H1 (cell line): ENCODE data around the gene PYGB. TPM values are rescaled to one million over a fixed set of nuclear protein-coding genes. Genes with fewer than 3 reads are reported as not detected.

Experiments used
- CTCF ChIA-PET: fragments of 300-600 bp; sonication (Branson Sonifier 250); formaldehyde crosslinking; loops from one replicate; lab custom pipeline; 2021; ENCODE audit not compliant: partially characterized antibody; lab: Charles Lee
- POLR2A ChIA-PET: fragments of 300-600 bp; sonication (Branson Sonifier 250); formaldehyde crosslinking; loops from one replicate; lab custom pipeline; 2021; ENCODE audit warnings: inconsistent platforms; ENCODE audit not compliant: partially characterized antibody; lab: Charles Lee
- DNase-seq, 2 experiments: peaks; one replicate each; pipeline versions ENCODE4 v3.0.0 to v3.0.0-alpha.2; 2010 to 2022; ENCODE audit warnings: low spot score in 2 of 2, low read depth in 1 of 2, mixed read lengths in 1 of 2
- FAIRE-seq: peaks from 2 replicates; lab custom pipeline; 2011; peaks lifted over from hg19 to GRCh38; lab: Jason Lieb, UNC
- H2AFZ ChIP-seq: 2 replicates; pipeline ENCODE4 v1.8.1; 2012; ENCODE audit warnings: low read length, inconsistent platforms
- H2AK5ac ChIP-seq: 2 replicates; pipeline ENCODE4 v1.6.1; 2013; ENCODE audit warnings: low read depth, low read length
- H2BK120ac ChIP-seq: replicated peaks from 2 replicates; pipeline ENCODE3; 2013; ENCODE audit warnings: low read depth, low read length, inconsistent platforms
- H2BK12ac ChIP-seq: 2 replicates; pipeline ENCODE4 v1.6.1; 2013; ENCODE audit warnings: low read depth, low read length
- H2BK15ac ChIP-seq: 2 replicates; pipeline ENCODE4 v1.6.1; 2013; ENCODE audit warnings: low read length
- H2BK20ac ChIP-seq: 2 replicates; pipeline ENCODE4 v1.6.1; 2013; ENCODE audit warnings: low read length
- H2BK5ac ChIP-seq: 2 replicates; pipeline ENCODE4 v1.6.1; 2013; ENCODE audit warnings: low read depth, low read length
- H3K14ac ChIP-seq: 2 replicates; pipeline ENCODE4 v1.6.1; 2013; ENCODE audit warnings: inconsistent platforms; ENCODE audit not compliant: insufficient read length
- H3K18ac ChIP-seq: 2 replicates; pipeline ENCODE4 v1.6.1; 2013; ENCODE audit warnings: low read length; ENCODE audit errors: extremely low read depth
- H3K23ac ChIP-seq: 2 replicates; pipeline ENCODE4 v1.6.1; 2013; ENCODE audit warnings: inconsistent platforms; ENCODE audit not compliant: insufficient read length
- H3K23me2 ChIP-seq: 2 replicates; pipeline ENCODE4 v1.6.1; 2013; ENCODE audit warnings: low read depth, low read length
- H3K27ac ChIP-seq: 2 replicates; pipeline ENCODE4 v1.6.1; 2011; ENCODE audit warnings: low read depth, low read length, inconsistent platforms
- H3K27me3 ChIP-seq, 4 experiments: replicated peaks in 1 of 4; 1 replicate in 1 of 4; 2 replicates in 3 of 4; pipeline versions ENCODE4 v1.6.1 to v1.8.1; 2011 to 2013; ENCODE audit warnings: low read length in 3 of 4, mild to moderate bottlenecking in 3 of 4, inconsistent platforms in 2 of 4, mixed read lengths in 2 of 4, moderate library complexity in 1 of 4; ENCODE audit not compliant: control insufficient read depth in 3 of 4, insufficient read depth in 3 of 4; ENCODE audit errors: extremely low read depth in 1 of 4
- H3K36me3 ChIP-seq, 4 experiments: 2 replicates each; pipeline versions ENCODE4 v1.6.1 to v1.8.1; 2011 to 2013; ENCODE audit warnings: mild to moderate bottlenecking in 4 of 4, low read length in 3 of 4, moderate library complexity in 2 of 4, control low read depth in 1 of 4, inconsistent platforms in 1 of 4; ENCODE audit not compliant: insufficient read depth in 4 of 4, control insufficient read depth in 2 of 4
- H3K4ac ChIP-seq: replicated peaks from 2 replicates; pipeline ENCODE3; 2013; ENCODE audit warnings: low read length, low read depth, mixed read lengths, inconsistent platforms; ENCODE audit not compliant: insufficient read length
- H3K4me1 ChIP-seq, 4 experiments: replicated peaks in 1 of 4; 1 replicate in 1 of 4; 2 replicates in 3 of 4; pipeline versions ENCODE4 v1.6.1 to v1.8.1; 2011 to 2013; ENCODE audit warnings: low read length in 3 of 4, inconsistent platforms in 2 of 4, mixed read lengths in 1 of 4; ENCODE audit not compliant: insufficient read depth in 4 of 4, control insufficient read depth in 3 of 4
- H3K4me2 ChIP-seq, 2 experiments: 2 replicates each; pipeline versions ENCODE4 v1.6.1 to v1.8.1; 2011 to 2013; ENCODE audit warnings: low read depth in 2 of 2, low read length in 2 of 2, control low read depth in 1 of 2, inconsistent platforms in 1 of 2, mild to moderate bottlenecking in 1 of 2; ENCODE audit not compliant: insufficient read depth in 1 of 2
- H3K4me3 ChIP-seq, 4 experiments: fragments of 200-600, 300-600 bp in 1 of 4; sonication (generic), shearing (Covaris generic), sonication (Bioruptor Twin) in 1 of 4; 2 replicates each; pipeline versions ENCODE4 v1.5.1 to v1.8.1; 2011 to 2016; ENCODE audit warnings: low read length in 4 of 4, low read depth in 3 of 4, control low read depth in 2 of 4, inconsistent platforms in 2 of 4, mild to moderate bottlenecking in 2 of 4, mixed read lengths in 1 of 4, moderate library complexity in 1 of 4; ENCODE audit not compliant: insufficient read depth in 2 of 4; ENCODE audit errors: extremely low read depth in 1 of 4
- H3K56ac ChIP-seq: replicated peaks from 2 replicates; pipeline ENCODE3; 2013; ENCODE audit warnings: low read depth, mild to moderate bottlenecking, mixed read lengths, low read length, inconsistent platforms; ENCODE audit not compliant: insufficient read length
- H3K79me1 ChIP-seq: 2 replicates; pipeline ENCODE4 v1.6.1; 2013; ENCODE audit warnings: low read depth, low read length, control low read depth
- H3K79me2 ChIP-seq, 2 experiments: 2 replicates each; pipeline versions ENCODE4 v1.6.1 to v1.8.1; 2012 to 2013; ENCODE audit warnings: low read length in 2 of 2, mild to moderate bottlenecking in 2 of 2, inconsistent platforms in 1 of 2; ENCODE audit not compliant: insufficient read depth in 2 of 2, control insufficient read depth in 1 of 2
- H3K9ac ChIP-seq, 4 experiments: replicated peaks in 1 of 4; 1 replicate in 1 of 4; 2 replicates in 3 of 4; pipeline versions ENCODE4 v1.6.1 to v1.8.1; 2011 to 2013; ENCODE audit warnings: low read depth in 3 of 4, low read length in 3 of 4, control low read depth in 2 of 4, mild to moderate bottlenecking in 2 of 4, moderate library complexity in 2 of 4, inconsistent platforms in 1 of 4; ENCODE audit errors: extremely low read depth in 1 of 4
- H3K9me3 ChIP-seq, 2 experiments: 2 replicates each; pipeline versions ENCODE4 v1.6.1 to v1.8.1; 2012 to 2013; ENCODE audit warnings: mild to moderate bottlenecking in 2 of 2, moderate library complexity in 2 of 2, control low read depth in 1 of 2, inconsistent platforms in 1 of 2, low read depth in 1 of 2, low read length in 1 of 2, mixed read lengths in 1 of 2; ENCODE audit not compliant: insufficient read depth in 2 of 2
- H4K20me1 ChIP-seq, 2 experiments: replicated peaks in 1 of 2; 2 replicates each; pipeline versions ENCODE3 to v1.8.1; 2011 to 2013; ENCODE audit warnings: inconsistent platforms in 2 of 2, low read length in 2 of 2, mild to moderate bottlenecking in 1 of 2; ENCODE audit not compliant: insufficient read depth in 2 of 2, control insufficient read depth in 1 of 2
- H4K5ac ChIP-seq: 2 replicates; pipeline ENCODE4 v1.6.1; 2013; ENCODE audit warnings: low read length, low read depth, mixed read lengths, inconsistent platforms; ENCODE audit not compliant: insufficient read length
- H4K8ac ChIP-seq: 2 replicates; pipeline ENCODE4 v1.8.0; 2013; ENCODE audit warnings: mild to moderate bottlenecking, moderate library complexity, low read length, inconsistent platforms; ENCODE audit not compliant: insufficient read depth; ENCODE audit errors: extremely low read depth
- H4K91ac ChIP-seq: replicated peaks from 2 replicates; pipeline ENCODE3; 2013; ENCODE audit warnings: low read length, mixed read lengths, inconsistent platforms; ENCODE audit not compliant: insufficient read length
- KDM1A ChIP-seq: fragments of 200-600, 300-600 bp; sonication (generic); IDR thresholded peaks from 2 replicates; pipeline ENCODE4 v1.7.1; 2016; ENCODE audit warnings: mild to moderate bottlenecking, low read length, borderline replicate concordance
- SIX5 ChIP-seq: IDR thresholded peaks from 2 replicates; pipeline ENCODE4 v1.6.1; 2011; ENCODE audit warnings: mild to moderate bottlenecking, low read depth, low read length
- WGBS, 2 experiments: shearing (Covaris generic) in 1 of 2; methylation state at CpG; one replicate each; pipeline versions ENCODE4 v1.1.6 to v1.1.7; 2013 to 2015; ENCODE audit warnings: low lambda C conversion rate in 2 of 2, mixed read lengths in 2 of 2, inconsistent platforms in 1 of 2, low coverage in 1 of 2, missing lambda C conversion rate in 1 of 2; ENCODE audit not compliant: insufficient replicate concordance in 2 of 2, insufficient coverage in 1 of 2, insufficient read length in 1 of 2; ENCODE audit errors: extremely low coverage in 1 of 2, missing lambda C conversion rate in 1 of 2; 5-methylcytosine and 5-hydroxymethylcytosine counted together
- polyA plus RNA-seq, 7 experiments: library from polyadenylated mRNA; depleted of rRNA in 3 of 7; stranded (reverse) in 5 of 7; unstranded in 2 of 7; fragments of >200 nt in 5 of 7; fragments of 200-250 nt in 2 of 7; gene quantifications; 1 replicate in 5 of 7; 2 replicates in 1 of 7; 4 replicates in 1 of 7; pipeline versions ENCODE4 v1.2.1 to v1.2.3, GENCODE V29; 2011 to 2013; ENCODE audit warnings: missing spikeins in 2 of 7, mixed read lengths in 2 of 7
- total RNA-seq: library from RNA; stranded (reverse); fragmentation: NEBNext Ultra II Directional; extraction: Animal tissue kit (Norgen Biotek cat#: 25700); gene quantifications from 2 replicates; pipeline ENCODE4 v1.2.1, GENCODE V29; 2021

The PYGB gene
- total and polyA plus RNA-seq, 2 of the 8 experiments (the other 6 are each of a cell fraction or from before 2014, with no cell fraction given): 26.6 to 56.0 TPM

GRCh38 chr20:25207149-25207959 lies 40.5 kb upstream of the PYGB start:
- Histone ChIP-seq H2BK15ac (no peak overlapping the region), H3K18ac (no peak overlapping the region), H4K91ac (no peak overlapping the region), H3K4me2 (no peak overlapping the region), H3K4me3 (no peak overlapping the region), H2AK5ac (no peak overlapping the region), H3K9ac (no peak overlapping the region), H3K23ac (no peak overlapping the region), H3K56ac (no peak overlapping the region), H2BK20ac (no peak overlapping the region), H2AFZ (no peak overlapping the region), H3K27me3 (no peaks in the 10 kb centered on the region), H3K4me1 (peaks cover 7 to 13% (median 11%) of the 10 kb centered on the region in 4 experiments), H2BK120ac (no peak overlapping the region), H3K9me3 (no peaks in the 10 kb centered on the region), H3K79me1 (peaks cover 11% of the 10 kb centered on the region), H2BK5ac (no peak overlapping the region), H3K4ac (no peak overlapping the region), H3K23me2 (0 out of 2 replicates have a peak, but pooled peaks cover 2% of the 10 kb centered on the region), H4K20me1 (peaks cover 0 to 4% of the 10 kb centered on the region in 2 experiments), H4K5ac (no peak overlapping the region), H2BK12ac (no peak overlapping the region), H3K14ac (no peak overlapping the region), H3K79me2 (peaks cover 0 to 5% of the 10 kb centered on the region in 2 experiments; a peak in 2 of 4 replicates), H4K8ac (peak overlapping the region; percentile 12; the same call in 1 of the 2 replicates), H3K36me3 (no peaks in the 10 kb centered on the region; a peak in 1 of 8 replicates), H3K27ac (no peak overlapping the region)
- ChIA-PET CTCF (interaction anchor here (0.7 to 2.0 kb wide), 2 partner anchors 13 to 92 kb away, joined by 3 to 6 read pairs; no protein-coding TSS in a partner anchor), POLR2A (interaction anchor here (0.9 kb wide), 1 partner anchor 88 kb away, joined by 3 read pairs; no protein-coding TSS in a partner anchor)
- WGBS, 2 experiments: 89% methylated on average over 22 of the region's 22 CpGs; no CpG with 5 or more reads in 1 of the 2 experiments
- FAIRE-seq: no peak
- DNase-seq: no peak
- TF ChIP-seq SIX5 (no peak), KDM1A (no peak)
